ENCODE data around the gene ANKIB1. TPM values are rescaled to one million over a fixed set of nuclear protein-coding genes. Genes with fewer than 3 reads are reported as not detected.

Gene ANKIB1
- total and polyA plus RNA-seq, 4 donors, result 3.9 to 14.8 (median 8.4) TPM

DNA sequence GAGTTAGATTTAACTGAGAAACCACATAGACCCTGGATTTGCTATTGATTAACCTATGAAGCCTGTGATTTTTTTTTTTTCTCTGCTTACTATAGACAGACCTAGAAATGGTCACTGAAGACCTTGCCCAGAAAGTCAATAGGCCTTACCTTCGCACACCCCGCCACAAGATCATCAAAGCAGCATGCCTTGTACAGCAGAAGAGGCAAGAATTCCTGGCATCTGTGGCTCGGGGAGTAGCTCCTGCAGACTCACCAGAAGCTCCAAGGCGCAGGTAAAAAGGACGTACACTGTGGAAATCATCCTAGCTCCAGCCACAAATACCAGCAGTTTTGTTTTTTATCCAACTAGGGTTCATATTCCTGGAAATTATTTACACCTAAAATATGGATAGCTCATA lies 145.3 kb downstream of the ANKIB1 start:
- Histone ChIP-seq H3K4me1 (ENCODE audit: control insufficient read depth in 4 of 4, insufficient read depth in 4 of 4, low read length in 3 of 4) (no peaks in the 10 kb centered on the region), H3K27ac (ENCODE audit: low read depth in 1 of 2, low read length in 2 of 2) (no peak overlapping the region), H3K9ac (ENCODE audit: low read depth in 1 of 2, low read length in 2 of 2) (no peak overlapping the region), H3K9me3 (ENCODE audit: control insufficient read depth in 4 of 4, low read length in 3 of 4) (no peaks in the 10 kb centered on the region), H3K27me3 (ENCODE audit: control insufficient read depth in 4 of 4, insufficient read depth in 4 of 4, low read length in 3 of 4) (no peaks in the 10 kb centered on the region), H3K36me3 (ENCODE audit: control insufficient read depth in 4 of 4, insufficient read depth in 3 of 4, low read depth in 1 of 4, low read length in 3 of 4) (peaks cover 0 to 10% (median 0%) of the 10 kb centered on the region in 4 donors), H3K4me3 (ENCODE audit: low read depth in 1 of 3, low read length in 3 of 3) (no peak overlapping the region)
- DNase-seq (ENCODE audit: low spot score), result no peak
- 95% methylated on average over 5 of the region's 5 CpGs for WGBS
- TF ChIP-seq TAF1 (conservative IDR thresholded peaks at IDR 0.05) (no peak), RAD21 (IDR thresholded peaks at IDR 0.05) (no peak), HNF4G (IDR thresholded peaks at IDR 0.05) (no peak), HNF4A (conservative IDR thresholded peaks at IDR 0.05) (no peak), EGR1 (IDR thresholded peaks at IDR 0.05; ENCODE audit: low read depth in 2 of 2) (no peak), YY1 (IDR thresholded peaks at IDR 0.05) (no peak), JUND (IDR thresholded peaks at IDR 0.05) (no peak), NR2F2 (IDR thresholded peaks at IDR 0.05) (no peak), FOXA2 (IDR thresholded peaks at IDR 0.05) (no peak), GABPA (IDR thresholded peaks at IDR 0.05 in 1 of 2, conservative IDR thresholded peaks at IDR 0.05 in 1 of 2) (no peak), FOXA1 (IDR thresholded peaks at IDR 0.05) (no peak), RXRA (IDR thresholded peaks at IDR 0.05) (no peak), SP1 (IDR thresholded peaks at IDR 0.05) (no peak)
- TF ChIP-seq, protein P1, sequence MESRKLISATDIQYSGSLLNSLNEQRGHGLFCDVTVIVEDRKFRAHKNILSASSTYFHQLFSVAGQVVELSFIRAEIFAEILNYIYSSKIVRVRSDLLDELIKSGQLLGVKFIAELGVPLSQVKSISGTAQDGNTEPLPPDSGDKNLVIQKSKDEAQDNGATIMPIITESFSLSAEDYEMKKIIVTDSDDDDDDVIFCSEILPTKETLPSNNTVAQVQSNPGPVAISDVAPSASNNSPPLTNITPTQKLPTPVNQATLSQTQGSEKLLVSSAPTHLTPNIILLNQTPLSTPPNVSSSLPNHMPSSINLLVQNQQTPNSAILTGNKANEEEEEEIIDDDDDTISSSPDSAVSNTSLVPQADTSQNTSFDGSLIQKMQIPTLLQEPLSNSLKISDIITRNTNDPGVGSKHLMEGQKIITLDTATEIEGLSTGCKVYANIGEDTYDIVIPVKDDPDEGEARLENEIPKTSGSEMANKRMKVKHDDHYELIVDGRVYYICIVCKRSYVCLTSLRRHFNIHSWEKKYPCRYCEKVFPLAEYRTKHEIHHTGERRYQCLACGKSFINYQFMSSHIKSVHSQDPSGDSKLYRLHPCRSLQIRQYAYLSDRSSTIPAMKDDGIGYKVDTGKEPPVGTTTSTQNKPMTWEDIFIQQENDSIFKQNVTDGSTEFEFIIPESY (IDR thresholded peaks at IDR 0.05), result no peak
- TF ChIP-seq, protein P2, sequence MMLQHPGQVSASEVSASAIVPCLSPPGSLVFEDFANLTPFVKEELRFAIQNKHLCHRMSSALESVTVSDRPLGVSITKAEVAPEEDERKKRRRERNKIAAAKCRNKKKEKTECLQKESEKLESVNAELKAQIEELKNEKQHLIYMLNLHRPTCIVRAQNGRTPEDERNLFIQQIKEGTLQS (IDR thresholded peaks at IDR 0.05), result no peak
- TF ChIP-seq, protein P3, sequence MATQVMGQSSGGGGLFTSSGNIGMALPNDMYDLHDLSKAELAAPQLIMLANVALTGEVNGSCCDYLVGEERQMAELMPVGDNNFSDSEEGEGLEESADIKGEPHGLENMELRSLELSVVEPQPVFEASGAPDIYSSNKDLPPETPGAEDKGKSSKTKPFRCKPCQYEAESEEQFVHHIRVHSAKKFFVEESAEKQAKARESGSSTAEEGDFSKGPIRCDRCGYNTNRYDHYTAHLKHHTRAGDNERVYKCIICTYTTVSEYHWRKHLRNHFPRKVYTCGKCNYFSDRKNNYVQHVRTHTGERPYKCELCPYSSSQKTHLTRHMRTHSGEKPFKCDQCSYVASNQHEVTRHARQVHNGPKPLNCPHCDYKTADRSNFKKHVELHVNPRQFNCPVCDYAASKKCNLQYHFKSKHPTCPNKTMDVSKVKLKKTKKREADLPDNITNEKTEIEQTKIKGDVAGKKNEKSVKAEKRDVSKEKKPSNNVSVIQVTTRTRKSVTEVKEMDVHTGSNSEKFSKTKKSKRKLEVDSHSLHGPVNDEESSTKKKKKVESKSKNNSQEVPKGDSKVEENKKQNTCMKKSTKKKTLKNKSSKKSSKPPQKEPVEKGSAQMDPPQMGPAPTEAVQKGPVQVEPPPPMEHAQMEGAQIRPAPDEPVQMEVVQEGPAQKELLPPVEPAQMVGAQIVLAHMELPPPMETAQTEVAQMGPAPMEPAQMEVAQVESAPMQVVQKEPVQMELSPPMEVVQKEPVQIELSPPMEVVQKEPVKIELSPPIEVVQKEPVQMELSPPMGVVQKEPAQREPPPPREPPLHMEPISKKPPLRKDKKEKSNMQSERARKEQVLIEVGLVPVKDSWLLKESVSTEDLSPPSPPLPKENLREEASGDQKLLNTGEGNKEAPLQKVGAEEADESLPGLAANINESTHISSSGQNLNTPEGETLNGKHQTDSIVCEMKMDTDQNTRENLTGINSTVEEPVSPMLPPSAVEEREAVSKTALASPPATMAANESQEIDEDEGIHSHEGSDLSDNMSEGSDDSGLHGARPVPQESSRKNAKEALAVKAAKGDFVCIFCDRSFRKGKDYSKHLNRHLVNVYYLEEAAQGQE (IDR thresholded peaks at IDR 0.05), result no peak
- TF ChIP-seq, protein P4, sequence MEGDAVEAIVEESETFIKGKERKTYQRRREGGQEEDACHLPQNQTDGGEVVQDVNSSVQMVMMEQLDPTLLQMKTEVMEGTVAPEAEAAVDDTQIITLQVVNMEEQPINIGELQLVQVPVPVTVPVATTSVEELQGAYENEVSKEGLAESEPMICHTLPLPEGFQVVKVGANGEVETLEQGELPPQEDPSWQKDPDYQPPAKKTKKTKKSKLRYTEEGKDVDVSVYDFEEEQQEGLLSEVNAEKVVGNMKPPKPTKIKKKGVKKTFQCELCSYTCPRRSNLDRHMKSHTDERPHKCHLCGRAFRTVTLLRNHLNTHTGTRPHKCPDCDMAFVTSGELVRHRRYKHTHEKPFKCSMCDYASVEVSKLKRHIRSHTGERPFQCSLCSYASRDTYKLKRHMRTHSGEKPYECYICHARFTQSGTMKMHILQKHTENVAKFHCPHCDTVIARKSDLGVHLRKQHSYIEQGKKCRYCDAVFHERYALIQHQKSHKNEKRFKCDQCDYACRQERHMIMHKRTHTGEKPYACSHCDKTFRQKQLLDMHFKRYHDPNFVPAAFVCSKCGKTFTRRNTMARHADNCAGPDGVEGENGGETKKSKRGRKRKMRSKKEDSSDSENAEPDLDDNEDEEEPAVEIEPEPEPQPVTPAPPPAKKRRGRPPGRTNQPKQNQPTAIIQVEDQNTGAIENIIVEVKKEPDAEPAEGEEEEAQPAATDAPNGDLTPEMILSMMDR (IDR thresholded peaks at IDR 0.05; ENCODE audit: low read depth, low read length, missing input control), result no peak
- TF ChIP-seq, protein P5, sequence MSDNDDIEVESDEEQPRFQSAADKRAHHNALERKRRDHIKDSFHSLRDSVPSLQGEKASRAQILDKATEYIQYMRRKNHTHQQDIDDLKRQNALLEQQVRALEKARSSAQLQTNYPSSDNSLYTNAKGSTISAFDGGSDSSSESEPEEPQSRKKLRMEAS (IDR thresholded peaks at IDR 0.05), result no peak
